Measurements from ENCODE around the gene ATAD3B.
A peak's percentile ranks its signal among the peaks of the same experiment; 100 is the strongest.

Gene ATAD3B

DNA sequence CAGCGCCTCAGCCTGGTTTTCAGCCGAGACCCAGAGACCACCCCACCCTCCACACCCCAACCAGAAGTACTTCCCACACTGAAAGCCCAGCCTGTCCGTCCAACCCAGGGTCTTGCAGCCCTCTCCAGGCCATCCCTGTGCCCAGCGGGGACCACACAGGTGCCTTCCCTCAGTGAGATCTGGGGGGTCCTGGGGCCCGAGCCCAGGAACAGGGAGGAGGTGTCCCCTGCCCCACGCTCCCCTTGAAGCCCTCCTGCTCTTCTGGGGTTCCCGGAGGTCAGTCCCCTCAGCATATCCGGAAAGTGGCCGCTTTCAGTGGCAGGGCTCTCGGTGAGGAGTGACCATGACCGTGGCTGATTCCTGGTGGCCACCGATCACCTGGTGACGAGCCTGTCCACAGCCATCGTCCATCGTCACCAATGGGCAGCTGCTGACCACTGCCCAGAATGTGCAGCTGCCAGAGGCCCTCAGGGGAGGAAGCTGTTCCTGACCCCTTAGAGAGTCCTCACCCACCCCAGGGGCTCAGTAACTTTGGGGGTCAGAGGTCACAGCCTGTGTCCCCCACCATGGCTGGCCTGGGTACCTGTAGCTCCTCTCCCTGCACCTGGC is 65.5 kb downstream of the ATAD3B start:
- POLR2A ChIA-PET = interaction anchor here (0.8 kb wide), 1 partner anchor 77 kb away, joined by 3 read pairs; the partner anchor contains the start of gene MIB2
- Histone ChIP-seq H3K9me3 (ENCODE audit: control insufficient read depth, insufficient read depth, low read depth, low read length) (no peaks in the 10 kb centered on the region), H3K4me3 (ENCODE audit: low read depth, low read length) (no peak overlapping the region), H3K27ac (ENCODE audit: extremely low read depth, low read depth, low read length) (no peak overlapping the region), H3K4me1 (ENCODE audit: control insufficient read depth, insufficient read depth, low read length) (no peaks in the 10 kb centered on the region), H3K36me3 (ENCODE audit: control insufficient read depth in 2 of 2, insufficient read depth in 1 of 2, low read length in 2 of 2) (peaks cover 0 to 61% of the 10 kb centered on the region in 2 experiments; a peak in 1 of 3 replicates)
- TF ChIP-seq, protein P1, sequence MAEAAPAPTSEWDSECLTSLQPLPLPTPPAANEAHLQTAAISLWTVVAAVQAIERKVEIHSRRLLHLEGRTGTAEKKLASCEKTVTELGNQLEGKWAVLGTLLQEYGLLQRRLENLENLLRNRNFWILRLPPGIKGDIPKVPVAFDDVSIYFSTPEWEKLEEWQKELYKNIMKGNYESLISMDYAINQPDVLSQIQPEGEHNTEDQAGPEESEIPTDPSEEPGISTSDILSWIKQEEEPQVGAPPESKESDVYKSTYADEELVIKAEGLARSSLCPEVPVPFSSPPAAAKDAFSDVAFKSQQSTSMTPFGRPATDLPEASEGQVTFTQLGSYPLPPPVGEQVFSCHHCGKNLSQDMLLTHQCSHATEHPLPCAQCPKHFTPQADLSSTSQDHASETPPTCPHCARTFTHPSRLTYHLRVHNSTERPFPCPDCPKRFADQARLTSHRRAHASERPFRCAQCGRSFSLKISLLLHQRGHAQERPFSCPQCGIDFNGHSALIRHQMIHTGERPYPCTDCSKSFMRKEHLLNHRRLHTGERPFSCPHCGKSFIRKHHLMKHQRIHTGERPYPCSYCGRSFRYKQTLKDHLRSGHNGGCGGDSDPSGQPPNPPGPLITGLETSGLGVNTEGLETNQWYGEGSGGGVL (tag by site-specific recombination; IDR thresholded peaks at IDR 0.05) = 0 out of 2 replicates have a peak, but pooled peaks have one; percentile 11
- TF ChIP-seq, protein P2, sequence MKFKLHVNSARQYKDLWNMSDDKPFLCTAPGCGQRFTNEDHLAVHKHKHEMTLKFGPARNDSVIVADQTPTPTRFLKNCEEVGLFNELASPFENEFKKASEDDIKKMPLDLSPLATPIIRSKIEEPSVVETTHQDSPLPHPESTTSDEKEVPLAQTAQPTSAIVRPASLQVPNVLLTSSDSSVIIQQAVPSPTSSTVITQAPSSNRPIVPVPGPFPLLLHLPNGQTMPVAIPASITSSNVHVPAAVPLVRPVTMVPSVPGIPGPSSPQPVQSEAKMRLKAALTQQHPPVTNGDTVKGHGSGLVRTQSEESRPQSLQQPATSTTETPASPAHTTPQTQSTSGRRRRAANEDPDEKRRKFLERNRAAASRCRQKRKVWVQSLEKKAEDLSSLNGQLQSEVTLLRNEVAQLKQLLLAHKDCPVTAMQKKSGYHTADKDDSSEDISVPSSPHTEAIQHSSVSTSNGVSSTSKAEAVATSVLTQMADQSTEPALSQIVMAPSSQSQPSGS (tag by site-specific recombination; IDR thresholded peaks at IDR 0.05; ENCODE audit: low read depth) = no peak
- TF ChIP-seq ZFP41 (tag by site-specific recombination; IDR thresholded peaks at IDR 0.05; ENCODE audit: borderline replicate concordance) (no peak), ZNF830 (tag by site-specific recombination; IDR thresholded peaks at IDR 0.05; ENCODE audit: low read depth) (no peak), BCL11B (tag by site-specific recombination; IDR thresholded peaks at IDR 0.05; ENCODE audit: low read depth) (0 out of 2 replicates have a peak, but pooled peaks have one; percentile 55), BCL11A (tag by site-specific recombination; IDR thresholded peaks at IDR 0.05; ENCODE audit: low read depth) (peak; percentile 86), MYNN (tag by site-specific recombination; IDR thresholded peaks at IDR 0.05; ENCODE audit: borderline replicate concordance) (no peak)
- TF ChIP-seq, protein P3, sequence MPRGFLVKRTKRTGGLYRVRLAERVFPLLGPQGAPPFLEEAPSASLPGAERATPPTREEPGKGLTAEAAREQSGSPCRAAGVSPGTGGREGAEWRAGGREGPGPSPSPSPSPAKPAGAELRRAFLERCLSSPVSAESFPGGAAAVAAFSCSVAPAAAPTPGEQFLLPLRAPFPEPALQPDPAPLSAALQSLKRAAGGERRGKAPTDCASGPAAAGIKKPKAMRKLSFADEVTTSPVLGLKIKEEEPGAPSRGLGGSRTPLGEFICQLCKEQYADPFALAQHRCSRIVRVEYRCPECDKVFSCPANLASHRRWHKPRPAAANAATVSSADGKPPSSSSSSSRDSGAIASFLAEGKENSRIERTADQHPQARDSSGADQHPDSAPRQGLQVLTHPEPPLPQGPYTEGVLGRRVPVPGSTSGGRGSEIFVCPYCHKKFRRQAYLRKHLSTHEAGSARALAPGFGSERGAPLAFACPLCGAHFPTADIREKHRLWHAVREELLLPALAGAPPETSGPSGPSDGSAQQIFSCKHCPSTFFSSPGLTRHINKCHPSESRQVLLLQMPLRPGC (tag by site-specific recombination; IDR thresholded peaks at IDR 0.05) = no peak
- TF ChIP-seq, protein P4, sequence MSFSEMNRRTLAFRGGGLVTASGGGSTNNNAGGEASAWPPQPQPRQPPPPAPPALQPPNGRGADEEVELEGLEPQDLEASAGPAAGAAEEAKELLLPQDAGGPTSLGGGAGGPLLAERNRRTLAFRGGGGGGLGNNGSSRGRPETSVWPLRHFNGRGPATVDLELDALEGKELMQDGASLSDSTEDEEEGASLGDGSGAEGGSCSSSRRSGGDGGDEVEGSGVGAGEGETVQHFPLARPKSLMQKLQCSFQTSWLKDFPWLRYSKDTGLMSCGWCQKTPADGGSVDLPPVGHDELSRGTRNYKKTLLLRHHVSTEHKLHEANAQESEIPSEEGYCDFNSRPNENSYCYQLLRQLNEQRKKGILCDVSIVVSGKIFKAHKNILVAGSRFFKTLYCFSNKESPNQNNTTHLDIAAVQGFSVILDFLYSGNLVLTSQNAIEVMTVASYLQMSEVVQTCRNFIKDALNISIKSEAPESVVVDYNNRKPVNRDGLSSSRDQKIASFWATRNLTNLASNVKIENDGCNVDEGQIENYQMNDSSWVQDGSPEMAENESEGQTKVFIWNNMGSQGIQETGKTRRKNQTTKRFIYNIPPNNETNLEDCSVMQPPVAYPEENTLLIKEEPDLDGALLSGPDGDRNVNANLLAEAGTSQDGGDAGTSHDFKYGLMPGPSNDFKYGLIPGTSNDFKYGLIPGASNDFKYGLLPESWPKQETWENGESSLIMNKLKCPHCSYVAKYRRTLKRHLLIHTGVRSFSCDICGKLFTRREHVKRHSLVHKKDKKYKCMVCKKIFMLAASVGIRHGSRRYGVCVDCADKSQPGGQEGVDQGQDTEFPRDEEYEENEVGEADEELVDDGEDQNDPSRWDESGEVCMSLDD (tag by site-specific recombination; IDR thresholded peaks at IDR 0.05) = 0 out of 2 replicates have a peak, but pooled peaks have one; percentile 17
- TF ChIP-seq, protein P5, sequence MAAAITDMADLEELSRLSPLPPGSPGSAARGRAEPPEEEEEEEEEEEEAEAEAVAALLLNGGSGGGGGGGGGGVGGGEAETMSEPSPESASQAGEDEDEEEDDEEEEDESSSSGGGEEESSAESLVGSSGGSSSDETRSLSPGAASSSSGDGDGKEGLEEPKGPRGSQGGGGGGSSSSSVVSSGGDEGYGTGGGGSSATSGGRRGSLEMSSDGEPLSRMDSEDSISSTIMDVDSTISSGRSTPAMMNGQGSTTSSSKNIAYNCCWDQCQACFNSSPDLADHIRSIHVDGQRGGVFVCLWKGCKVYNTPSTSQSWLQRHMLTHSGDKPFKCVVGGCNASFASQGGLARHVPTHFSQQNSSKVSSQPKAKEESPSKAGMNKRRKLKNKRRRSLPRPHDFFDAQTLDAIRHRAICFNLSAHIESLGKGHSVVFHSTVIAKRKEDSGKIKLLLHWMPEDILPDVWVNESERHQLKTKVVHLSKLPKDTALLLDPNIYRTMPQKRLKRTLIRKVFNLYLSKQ (tag by site-specific recombination; IDR thresholded peaks at IDR 0.05; ENCODE audit: borderline replicate concordance) = no peak
- CTCF ChIA-PET = no interaction called here

DNA sequence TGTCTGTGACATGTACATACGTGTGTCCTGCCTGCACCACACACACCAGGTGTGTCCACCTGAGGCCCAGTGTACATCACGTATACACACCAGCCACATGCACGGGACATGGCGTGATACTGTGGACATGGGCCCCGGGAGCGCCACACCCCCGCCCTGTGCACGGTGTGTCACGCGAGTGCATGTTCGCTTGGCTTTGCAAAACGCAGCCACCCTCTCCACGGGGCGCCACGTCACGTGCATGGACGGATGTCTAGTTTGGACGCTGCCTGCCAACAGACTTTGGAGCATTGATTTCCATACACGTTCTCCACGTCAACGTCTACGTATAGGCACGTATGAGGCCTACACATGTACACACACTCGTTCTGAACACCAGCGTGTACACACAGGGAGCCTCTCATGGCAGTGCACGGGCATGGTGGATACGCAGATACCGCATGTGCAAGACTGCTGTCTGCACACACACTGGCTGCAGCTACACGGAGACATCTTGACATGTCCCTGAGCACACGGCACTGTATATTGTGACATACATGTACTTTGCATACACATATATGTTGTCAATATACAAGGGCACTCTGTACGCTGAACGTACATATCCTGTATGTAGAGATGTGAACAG is 66.2 kb downstream of the ATAD3B start:
- Histone ChIP-seq H3K36me3 (ENCODE audit: control insufficient read depth in 2 of 2, insufficient read depth in 1 of 2, low read length in 2 of 2) (peaks cover 0 to 61% of the 10 kb centered on the region in 2 experiments; a peak in 1 of 3 replicates), H3K4me3 (ENCODE audit: low read depth, low read length) (no peak overlapping the region), H3K27ac (ENCODE audit: extremely low read depth, low read depth, low read length) (no peak overlapping the region), H3K9me3 (ENCODE audit: control insufficient read depth, insufficient read depth, low read depth, low read length) (no peaks in the 10 kb centered on the region), H3K4me1 (ENCODE audit: control insufficient read depth, insufficient read depth, low read length) (no peaks in the 10 kb centered on the region)
- POLR2A ChIA-PET = no interaction called here
- TF ChIP-seq, protein P6, sequence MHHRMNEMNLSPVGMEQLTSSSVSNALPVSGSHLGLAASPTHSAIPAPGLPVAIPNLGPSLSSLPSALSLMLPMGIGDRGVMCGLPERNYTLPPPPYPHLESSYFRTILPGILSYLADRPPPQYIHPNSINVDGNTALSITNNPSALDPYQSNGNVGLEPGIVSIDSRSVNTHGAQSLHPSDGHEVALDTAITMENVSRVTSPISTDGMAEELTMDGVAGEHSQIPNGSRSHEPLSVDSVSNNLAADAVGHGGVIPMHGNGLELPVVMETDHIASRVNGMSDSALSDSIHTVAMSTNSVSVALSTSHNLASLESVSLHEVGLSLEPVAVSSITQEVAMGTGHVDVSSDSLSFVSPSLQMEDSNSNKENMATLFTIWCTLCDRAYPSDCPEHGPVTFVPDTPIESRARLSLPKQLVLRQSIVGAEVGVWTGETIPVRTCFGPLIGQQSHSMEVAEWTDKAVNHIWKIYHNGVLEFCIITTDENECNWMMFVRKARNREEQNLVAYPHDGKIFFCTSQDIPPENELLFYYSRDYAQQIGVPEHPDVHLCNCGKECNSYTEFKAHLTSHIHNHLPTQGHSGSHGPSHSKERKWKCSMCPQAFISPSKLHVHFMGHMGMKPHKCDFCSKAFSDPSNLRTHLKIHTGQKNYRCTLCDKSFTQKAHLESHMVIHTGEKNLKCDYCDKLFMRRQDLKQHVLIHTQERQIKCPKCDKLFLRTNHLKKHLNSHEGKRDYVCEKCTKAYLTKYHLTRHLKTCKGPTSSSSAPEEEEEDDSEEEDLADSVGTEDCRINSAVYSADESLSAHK (tag by site-specific recombination; IDR thresholded peaks at IDR 0.05) = no peak
- TF ChIP-seq ZNF423 (tag by site-specific recombination; IDR thresholded peaks at IDR 0.05) = no peak
- no peak for TF ChIP-seq ZNF292 (tag by site-specific recombination; IDR thresholded peaks at IDR 0.05; ENCODE audit: borderline replicate concordance, low read depth)
- TF ChIP-seq, protein P7, sequence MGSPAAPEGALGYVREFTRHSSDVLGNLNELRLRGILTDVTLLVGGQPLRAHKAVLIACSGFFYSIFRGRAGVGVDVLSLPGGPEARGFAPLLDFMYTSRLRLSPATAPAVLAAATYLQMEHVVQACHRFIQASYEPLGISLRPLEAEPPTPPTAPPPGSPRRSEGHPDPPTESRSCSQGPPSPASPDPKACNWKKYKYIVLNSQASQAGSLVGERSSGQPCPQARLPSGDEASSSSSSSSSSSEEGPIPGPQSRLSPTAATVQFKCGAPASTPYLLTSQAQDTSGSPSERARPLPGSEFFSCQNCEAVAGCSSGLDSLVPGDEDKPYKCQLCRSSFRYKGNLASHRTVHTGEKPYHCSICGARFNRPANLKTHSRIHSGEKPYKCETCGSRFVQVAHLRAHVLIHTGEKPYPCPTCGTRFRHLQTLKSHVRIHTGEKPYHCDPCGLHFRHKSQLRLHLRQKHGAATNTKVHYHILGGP (tag by site-specific recombination; IDR thresholded peaks at IDR 0.05) = no peak
- no peak for TF ChIP-seq ZNF155 (tag by site-specific recombination; IDR thresholded peaks at IDR 0.05)
- CTCF ChIA-PET = interaction anchor here (0.6 to 0.9 kb wide), 2 partner anchors 128 to 189 kb away, joined by 3 to 4 read pairs; no protein-coding TSS in a partner anchor

All from HEK293 (cell line).